Psoas muscle (tissue), 8 donors: ENCODE results near the gene TRAFD1. TPM values are rescaled to one million over a fixed set of nuclear protein-coding genes. Genes with fewer than 3 reads are reported as not detected.

Experiments used
- ATAC-seq, 4 donors: fragments of 200-7000 bp; cut with Tn5 transposase; one replicate each; pipeline ENCODE4 v1.9.1; 2020; ENCODE audit warnings: moderate library complexity in 3 of 4, mild to moderate bottlenecking in 2 of 4
- DNase-seq, 2 donors: peaks; one replicate each; pipeline ENCODE4 v3.0.0-alpha.2; 2020
- H3K27ac ChIP-seq: fragments of 200-600 bp; one replicate; pipeline ENCODE4 v1.8.0; 2022
- H3K27me3 ChIP-seq, 3 donors: fragments of 200-600 bp in 1 of 3; one replicate each; pipeline versions ENCODE4 v1.6.1 to v1.8.0; 2013 to 2022; ENCODE audit warnings: low read length in 2 of 3, mild to moderate bottlenecking in 2 of 3, moderate library complexity in 1 of 3; ENCODE audit not compliant: insufficient read depth in 3 of 3
- H3K36me3 ChIP-seq, 2 donors: fragments of 200-600 bp in 1 of 2; one replicate each; pipeline versions ENCODE4 v1.6.1 to v1.8.0; 2013 to 2022; ENCODE audit warnings: low read depth in 1 of 2, mild to moderate bottlenecking in 1 of 2, moderate library complexity in 1 of 2; ENCODE audit not compliant: insufficient read depth in 1 of 2
- H3K4me1 ChIP-seq: fragments of 200-600 bp; one replicate; pipeline ENCODE4 v1.8.0; 2022
- H3K4me3 ChIP-seq: fragments of 200-600 bp; one replicate; pipeline ENCODE4 v1.8.0; 2022; ENCODE audit warnings: mild to moderate bottlenecking
- H3K9me3 ChIP-seq: fragments of 200-600 bp; one replicate; pipeline ENCODE4 v1.8.0; 2022
- CTCF ChIP-seq: fragments of 200-600 bp; IDR thresholded peaks from one replicate; pipeline ENCODE4 v1.8.0; 2022; ENCODE audit warnings: antibody characterized with exemption
- WGBS, 3 donors: extraction: QIAGEN DNeasy Blood & Tissue Kit; methylation state at CpG; one replicate each; pipeline versions ENCODE4 v1.1.6 to v1.1.7; 2013; 5-methylcytosine and 5-hydroxymethylcytosine counted together
- intact Hi-C, 2 donors: fragments of 100-400 bp; cut with DNase I; formaldehyde crosslinking; loops; one replicate each; pipeline versions ENCODE4 v1.11.0 to v1.14.2; 2022
- polyA plus RNA-seq, 3 donors: library from polyadenylated mRNA; stranded (reverse); fragments of 200-250 nt; gene quantifications; one replicate each; pipeline ENCODE4 v1.2.3, GENCODE V29; 2013
- total RNA-seq, 4 donors: library from RNA; stranded (reverse); fragmentation: NEBNext Ultra II Directional in 2 of 4; extraction: Animal tissue kit (Norgen Biotek cat#: 25700) in 2 of 4; gene quantifications; one replicate each; pipeline versions ENCODE4 v1.2.1 to v1.2.4, GENCODE V29; 2021 to 2023
- donor health status: healthy with polysubstance abuse.
- donor health status: DM: no; HTN: no; CAD: no; lungs with moderate emphysema.
- donor health status: Bipolar disorder and iron deficiency.
- donor health status: healthy.
- donor health status: DM: yes; HTN: yes; CAD: no.
- donor health status: DM: no; HTN: no; CAD: no.
- donor health status: DM: no; HTN: no; CAD: no.
- donor health status: DM: yes; HTN: yes; CAD: no.

TRAFD1 gene
- total and polyA plus RNA-seq, 7 donors = 5.0 to 21.0 (median 16.0) TPM

GRCh38 chr12:112170971-112171596, 45.7 kb downstream of the TRAFD1 start:
- Histone ChIP-seq H3K9me3 (no peaks in the 10 kb centered on the region), H3K27ac (no peak overlapping the region), H3K27me3 (no peaks in the 10 kb centered on the region), H3K36me3 (peaks cover 0 to 96% of the 10 kb centered on the region in 2 donors), H3K4me3 (no peak overlapping the region), H3K4me1 (no peaks in the 10 kb centered on the region)
- ATAC-seq = no peak
- WGBS, 3 donors = 91 to 95% (median 93%) methylated on average over 17 of the region's 17 CpGs
- intact Hi-C loops = no loop called here
- no peak for TF ChIP-seq CTCF
- DNase-seq = no peak

- WGBS, 3 donors = 94 to 96% (median 94%) methylated on average over 21 of the region's 21 CpGs
- Histone ChIP-seq H3K36me3 (peaks cover 0 to 96% of the 10 kb centered on the region in 2 donors), H3K27ac (no peak overlapping the region), H3K4me3 (no peak overlapping the region), H3K4me1 (no peaks in the 10 kb centered on the region), H3K9me3 (no peaks in the 10 kb centered on the region), H3K27me3 (no peaks in the 10 kb centered on the region)
- intact Hi-C loops = no loop called here
- ATAC-seq = no peak
- DNase-seq = no peak
- TF ChIP-seq CTCF = no peak
Observed at GRCh38 chr12:112172556-112173324, 47.4 kb downstream of the TRAFD1 start.

GRCh38 chr12:112175361-112176155, 50.2 kb downstream of the TRAFD1 start:
- TF ChIP-seq CTCF = no peak
- 92 to 95% (median 94%) methylated on average over 20 of the region's 20 CpGs for WGBS, 3 donors
- Histone ChIP-seq H3K4me3 (no peak overlapping the region), H3K9me3 (no peaks in the 10 kb centered on the region), H3K27me3 (no peaks in the 10 kb centered on the region), H3K27ac (no peak overlapping the region), H3K36me3 (peaks cover 0 to 97% of the 10 kb centered on the region in 2 donors), H3K4me1 (no peaks in the 10 kb centered on the region)
- DNase-seq (peak in 1 of 2 donors; percentile 21), ATAC-seq (no peak)
- intact Hi-C loops = no loop called here

GRCh38 chr12:112176321-112177010, 51.1 kb downstream of the TRAFD1 start:
- Histone ChIP-seq H3K4me3 (no peak overlapping the region), H3K27ac (no peak overlapping the region), H3K9me3 (no peaks in the 10 kb centered on the region), H3K36me3 (peaks cover 0 to 97% of the 10 kb centered on the region in 2 donors), H3K27me3 (no peaks in the 10 kb centered on the region), H3K4me1 (no peaks in the 10 kb centered on the region)
- no peak for ATAC-seq
- intact Hi-C loops = no loop called here
- WGBS, 3 donors = 72 to 84% (median 81%) methylated on average over 11 of the region's 11 CpGs
- DNase-seq = peak in 1 of 2 donors; percentile 21
- TF ChIP-seq CTCF = no peak
